ENCODE measurements around the gene FARSA. TPM values are rescaled to one million over a fixed set of nuclear protein-coding genes. Genes with fewer than 3 reads are reported as not detected.

The FARSA gene
- total and polyA plus RNA-seq, 2 of the 4 experiments (the other 2 are of a cell fraction), result 49.3 to 80.9 TPM

- TF ChIP-seq ELK1 (IDR thresholded peaks at IDR 0.05; ENCODE audit: borderline replicate concordance, low read depth, low read length), result 0 out of 2 replicates have a peak, but pooled peaks have one; percentile 39
Observed at GRCh38 chr19:12945479-12946091, 12.1 kb upstream of the FARSA start, which contains the start of gene RAD23A (continued).

- Histone ChIP-seq H4K8ac (ENCODE audit: low read depth in 2 of 2, low read length in 2 of 2) (no peak overlapping the region), H3K9me1 (ENCODE audit: insufficient read depth, low read length) (peaks cover 22% of the 10 kb centered on the region), H2AFZ (replicated peaks; ENCODE audit: low read length, poor library complexity) (no peak overlapping the region), H3K18ac (ENCODE audit: low read depth, low read length) (no peak overlapping the region), H3K4me1 (ENCODE audit: control insufficient read depth, insufficient read depth, low read length) (peaks cover 14% of the 10 kb centered on the region), H3K4ac (ENCODE audit: low read depth, low read length) (no peak overlapping the region), H3K14ac (replicated peaks; ENCODE audit: low read depth, low read length) (no peak overlapping the region), H3K36me3 (ENCODE audit: control insufficient read depth, insufficient read depth, low read length) (peaks cover 63% of the 10 kb centered on the region), H3K27me3 (ENCODE audit: control insufficient read depth, insufficient read depth, low read length) (no peaks in the 10 kb centered on the region), H3K23ac (ENCODE audit: low read depth, low read length) (no peak overlapping the region), H2BK20ac (ENCODE audit: low read depth, low read length) (no peak overlapping the region), H2AK5ac (ENCODE audit: low read depth, low read length) (no peak overlapping the region), H4K20me1 (ENCODE audit: insufficient read depth, low read length) (peaks cover 69% of the 10 kb centered on the region), H4K5ac (ENCODE audit: low read depth, low read length) (no peak overlapping the region), H2BK5ac (ENCODE audit: low read depth, low read length, poor library complexity, severe bottlenecking) (no peak overlapping the region), H2BK15ac (ENCODE audit: low read depth, low read length) (no peak overlapping the region), H2BK120ac (ENCODE audit: low read depth, low read length) (no peak overlapping the region), H4K91ac (ENCODE audit: insufficient read depth, low read depth, low read length) (no peak overlapping the region), H2AK9ac (replicated peaks; ENCODE audit: low read depth, low read length, poor library complexity) (no peak overlapping the region), H3K4me3 (ENCODE audit: insufficient read depth, low read depth, low read length) (no peak overlapping the region), H3K56ac (ENCODE audit: extremely low read depth, insufficient read depth, low read length) (no peak overlapping the region), H3K9ac (ENCODE audit: low read depth, low read length) (no peak overlapping the region), H3K79me1 (ENCODE audit: low read depth in 1 of 2, low read length in 2 of 2) (peaks cover 23 to 75% of the 10 kb centered on the region in 2 experiments), H3K27ac (ENCODE audit: insufficient read depth, low read length) (no peak overlapping the region), H3K9me3 (ENCODE audit: control insufficient read depth, insufficient read depth, low read length) (no peaks in the 10 kb centered on the region), H3K4me2 (ENCODE audit: low read depth, low read length) (no peak overlapping the region)
- DNase-seq, result no peak
- dilution Hi-C loops (cut with HindIII; ENCODE audit: low sequenced_read_pairs, unreplicated experiment), result no loop called here
- WGBS, 2 experiments (ENCODE audit: extremely low coverage in 2 of 2, insufficient read length in 1 of 2), result no CpG with 5 or more reads among the region's 2 CpGs
- no peak for ATAC-seq (ENCODE audit: low read depth)
- POLR2A ChIA-PET (ENCODE audit: unreplicated experiment), result interaction anchor here (0.7 kb wide), 1 partner anchor 63 kb away, joined by 6 read pairs; the partner anchor contains the start of gene DNASE2
- intact Hi-C loops (cut with micrococcal nuclease), result no loop called here
- in situ Hi-C loops (cut with MboI; ENCODE audit: low sequenced_read_pairs), result no loop called here
- no peak for TF ChIP-seq USF2 (IDR thresholded peaks at IDR 0.05; ENCODE audit: low read depth, low read length)
- no peak for TF ChIP-seq MXI1 (IDR thresholded peaks at IDR 0.05; ENCODE audit: borderline replicate concordance, low read depth, low read length)
- TF ChIP-seq POLR2A (IDR thresholded peaks at IDR 0.05; ENCODE audit: low read depth, low read length), result no peak; the same call in 1 of the 2 replicates
- no peak for TF ChIP-seq RCOR1 (IDR thresholded peaks at IDR 0.05; ENCODE audit: insufficient replicate concordance, low read length)
- TF ChIP-seq ELK1 (IDR thresholded peaks at IDR 0.05; ENCODE audit: borderline replicate concordance, low read depth, low read length), result no peak
- TF ChIP-seq FOS (IDR thresholded peaks at IDR 0.05; ENCODE audit: low read depth, low read length), result no peak
- TF ChIP-seq CTCF (conservative IDR thresholded peaks at IDR 0.05; ENCODE audit: low read depth, low read length), result no peak
- no peak for TF ChIP-seq RFX5 (IDR thresholded peaks at IDR 0.05; ENCODE audit: low read depth, low read length)
- TF ChIP-seq BHLHE40 (IDR thresholded peaks at IDR 0.05; ENCODE audit: low read depth, low read length), result no peak
- no peak for TF ChIP-seq SMC3 (IDR thresholded peaks at IDR 0.05; ENCODE audit: low read depth, low read length)
- no TSS peak for BruUV-seq (replicated peaks)
- CTCF ChIA-PET, result no interaction called here
Observed at GRCh38 chr19:12944104-12944674, 10.7 kb upstream of the FARSA start.

Measured in IMR-90 (cell line).